Activated CD4-positive, CD25-positive, alpha-beta regulatory T cell treated with anti-CD3 and anti-CD28 coated beads, Interleukin-2, amount 50 U/mL, for 24 hours (primary cell): Measurements from ENCODE around the gene B2M.
A peak's percentile ranks its signal among the peaks of the same experiment; 100 is the strongest.
"Not testable (repeated sequence)": the region's sequence is repeated elsewhere in the genome, so short reads cannot be mapped to it uniquely, and the experiment has no call there.

Source experiments
- ATAC-seq, 2 donors: fragments of 150-1000 bp; cut with Tn5 transposase; one replicate each; pipeline ENCODE4 v1.10.0; 2021; ENCODE audit warnings: mild to moderate bottlenecking in 1 of 2, moderate library complexity in 1 of 2

Gene B2M

GRCh38 chr15:44700676-44701075 is 10.6 kb upstream of the B2M start:
- not testable (repeated sequence) for ATAC-seq

- ATAC-seq = no peak
These were observed 5.3 kb upstream of the B2M start for GRCh38 chr15:44705986-44706385.

- ATAC-seq = no peak
These were observed 4.9 kb upstream of the B2M start for GRCh38 chr15:44706401-44706800.

GRCh38 chr15:44706946-44707636 is 4.2 kb upstream of the B2M start:
- ATAC-seq = no peak

- no peak for ATAC-seq
These were observed 851 bp upstream of the B2M start for GRCh38 chr15:44710236-44711095.

- peak; percentile 21 to 22 for ATAC-seq
These were observed 527 bp downstream of the B2M start for GRCh38 chr15:44711743-44712345.

GRCh38 chr15:44712346-44713005 is 1.2 kb downstream of the B2M start:
- ATAC-seq = peak; percentile 28 to 37

GRCh38 chr15:44713006-44713966 is 2.0 kb downstream of the B2M start:
- no peak for ATAC-seq

- ATAC-seq = peak in 1 of 2 donors; percentile 3
These were observed 4.0 kb downstream of the B2M start for GRCh38 chr15:44715142-44715796.

- ATAC-seq = no peak
These were observed 4.5 kb downstream of the B2M start for GRCh38 chr15:44715797-44716334.

- peak in 1 of 2 donors; percentile 7 for ATAC-seq
These were observed 5.8 kb downstream of the B2M start for GRCh38 chr15:44716983-44717602.

GRCh38 chr15:44718180-44718926 is 7.0 kb downstream of the B2M start:
- no peak for ATAC-seq

GRCh38 chr15:44718927-44719292 is 7.6 kb downstream of the B2M start:
- no peak for ATAC-seq

- peak; percentile 70 to 71 for ATAC-seq
These were observed 8.1 kb downstream of the B2M start for GRCh38 chr15:44719293-44719999.

- not testable (repeated sequence) for ATAC-seq
These were observed 8.7 kb downstream of the B2M start for GRCh38 chr15:44720000-44720435.

GRCh38 chr15:44720460-44721176 is 9.3 kb downstream of the B2M start:
- no peak for ATAC-seq

- no peak for ATAC-seq
These were observed 10.7 kb downstream of the B2M start for GRCh38 chr15:44722011-44722410.

GRCh38 chr15:44726136-44726535 is 14.8 kb downstream of the B2M start:
- no peak for ATAC-seq
